OCI-LY3 (cell line): ENCODE data around the gene ACYP2.
"Not testable (repeated sequence)": the region's sequence is repeated elsewhere in the genome, so short reads cannot be mapped to it uniquely, and the experiment has no call there.

Source experiments
- H2AFZ ChIP-seq: fragments of 200-600, 300-600 bp; shearing (Covaris generic); 2 replicates; pipeline ENCODE4 v1.6.0; 2014; ENCODE audit warnings: antibody characterized with exemption, low read depth, low read length
- H3K27ac ChIP-seq: fragments of 200-600, 300-600 bp; sonication (generic); 2 replicates; pipeline ENCODE4 v1.5.1; 2014; ENCODE audit warnings: mild to moderate bottlenecking, low read length, moderate library complexity, mixed read lengths
- H3K27me3 ChIP-seq: fragments of 200-600, 300-600 bp; sonication (generic); 2 replicates; pipeline ENCODE4 v1.6.1; 2014; ENCODE audit warnings: low read depth, low read length, mixed read lengths
- H3K36me3 ChIP-seq: fragments of 200-600, 300-600 bp; sonication (generic); replicated peaks from 2 replicates; pipeline ENCODE3; 2014; ENCODE audit warnings: low read depth, low read length, mixed read lengths
- H3K4me1 ChIP-seq: fragments of 300-600, 200-600 bp; sonication (generic); 2 replicates; pipeline ENCODE4 v1.6.1; 2014; ENCODE audit warnings: low read length, mixed read lengths
- H3K4me2 ChIP-seq: fragments of 200-600, 300-600 bp; sonication (generic); 2 replicates; pipeline ENCODE4 v1.6.1; 2014; ENCODE audit warnings: low read length, mixed read lengths
- H3K4me3 ChIP-seq: fragments of 300-600, 200-600 bp; sonication (generic); 2 replicates; pipeline ENCODE4 v1.5.1; 2014; ENCODE audit warnings: antibody characterized with exemption, mild to moderate bottlenecking, low read length, moderate library complexity
- H3K79me2 ChIP-seq: fragments of 300-600, 200-600 bp; shearing (Covaris generic); 2 replicates; pipeline ENCODE4 v1.6.1; 2014; ENCODE audit warnings: mild to moderate bottlenecking, low read length, mixed read lengths
- H3K9ac ChIP-seq: fragments of 300-600, 200-600 bp; shearing (Covaris generic); 2 replicates; pipeline ENCODE4 v1.6.0; 2014; ENCODE audit warnings: mild to moderate bottlenecking, low read length, moderate library complexity
- H3K9me3 ChIP-seq: fragments of 200-600, 300-600 bp; shearing (Covaris generic); 2 replicates; pipeline ENCODE4 v1.6.1; 2014; ENCODE audit warnings: low read length, mixed read lengths; ENCODE audit not compliant: insufficient read depth
- H4K20me1 ChIP-seq: fragments of 200-600, 300-600 bp; sonication (generic); 2 replicates; pipeline ENCODE4 v1.6.1; 2016; ENCODE audit warnings: low read length, mixed read lengths; ENCODE audit not compliant: insufficient read depth
- EZH2phosphoT487 ChIP-seq: fragments of 200-600 bp; shearing (Covaris generic); IDR thresholded peaks from 2 replicates; pipeline ENCODE4 v1.6.1; 2018; ENCODE audit warnings: antibody characterized with exemption, mixed run types, low read depth
- TF ChIP-seq, protein P1 (sequence below): fragments of 200-600, 300-600 bp; sonication (generic); IDR thresholded peaks from 2 replicates; pipeline ENCODE4 v1.5.1; 2014; ENCODE audit warnings: antibody characterized with exemption, low read length, low read depth

Gene ACYP2

GRCh38 chr2:54115284-54116137 lies at the start of gene ACYP2:
ACYP2 (plus strand) TSS chr2:54115615.
- peaks cover 10% of the 10 kb centered on the region; the same call in 1 of the 2 replicates for H3K9me3 ChIP-seq
- H3K4me2 ChIP-seq: peak within 1 kb of the TSS; percentile 76
- H3K4me1 ChIP-seq: peaks cover 5% of the 10 kb centered on the region
- TF ChIP-seq, protein P1, sequence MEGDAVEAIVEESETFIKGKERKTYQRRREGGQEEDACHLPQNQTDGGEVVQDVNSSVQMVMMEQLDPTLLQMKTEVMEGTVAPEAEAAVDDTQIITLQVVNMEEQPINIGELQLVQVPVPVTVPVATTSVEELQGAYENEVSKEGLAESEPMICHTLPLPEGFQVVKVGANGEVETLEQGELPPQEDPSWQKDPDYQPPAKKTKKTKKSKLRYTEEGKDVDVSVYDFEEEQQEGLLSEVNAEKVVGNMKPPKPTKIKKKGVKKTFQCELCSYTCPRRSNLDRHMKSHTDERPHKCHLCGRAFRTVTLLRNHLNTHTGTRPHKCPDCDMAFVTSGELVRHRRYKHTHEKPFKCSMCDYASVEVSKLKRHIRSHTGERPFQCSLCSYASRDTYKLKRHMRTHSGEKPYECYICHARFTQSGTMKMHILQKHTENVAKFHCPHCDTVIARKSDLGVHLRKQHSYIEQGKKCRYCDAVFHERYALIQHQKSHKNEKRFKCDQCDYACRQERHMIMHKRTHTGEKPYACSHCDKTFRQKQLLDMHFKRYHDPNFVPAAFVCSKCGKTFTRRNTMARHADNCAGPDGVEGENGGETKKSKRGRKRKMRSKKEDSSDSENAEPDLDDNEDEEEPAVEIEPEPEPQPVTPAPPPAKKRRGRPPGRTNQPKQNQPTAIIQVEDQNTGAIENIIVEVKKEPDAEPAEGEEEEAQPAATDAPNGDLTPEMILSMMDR: no peak
- TF ChIP-seq EZH2phosphoT487: no peak
- H4K20me1 ChIP-seq: no peaks in the 10 kb centered on the region
- peaks cover 6% of the 10 kb centered on the region for H3K36me3 ChIP-seq
- H3K4me3 ChIP-seq: peak within 1 kb of the TSS; percentile 90
- peak within 1 kb of the TSS; percentile 89 for H3K27ac ChIP-seq
- H3K79me2 ChIP-seq: peaks cover 6% of the 10 kb centered on the region; the same call in 1 of the 2 replicates
- H3K27me3 ChIP-seq: no peaks in the 10 kb centered on the region
- H2AFZ ChIP-seq: peak within 1 kb of the TSS; percentile 90
- peak within 1 kb of the TSS; percentile 98 for H3K9ac ChIP-seq

DNA sequence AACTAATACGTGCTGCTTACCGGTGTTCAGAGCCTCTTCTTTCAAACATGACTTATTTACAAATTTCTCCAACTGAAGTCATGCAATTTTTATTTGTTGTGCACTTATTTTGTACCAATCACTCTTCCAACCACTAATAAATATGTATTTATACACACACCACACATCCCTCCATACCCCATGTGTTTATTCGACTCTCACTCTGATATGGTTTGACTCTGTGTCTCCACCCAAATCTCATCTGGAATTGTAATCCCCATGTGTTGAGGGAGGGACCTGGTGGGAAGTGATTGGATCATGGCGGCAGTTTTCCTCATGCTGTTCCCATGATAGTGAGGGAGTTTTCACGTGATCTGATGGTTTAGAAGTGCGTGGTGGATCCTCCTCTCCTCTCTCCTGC lies 49.5 kb upstream of the ACYP2 start:
- no peak overlapping the region for H2AFZ ChIP-seq
- H3K79me2 ChIP-seq: no peaks in the 10 kb centered on the region
- no peaks in the 10 kb centered on the region for H3K27me3 ChIP-seq
- no peak overlapping the region for H3K27ac ChIP-seq
- H3K9me3 ChIP-seq: no peaks in the 10 kb centered on the region
- H3K4me1 ChIP-seq: peaks cover 4% of the 10 kb centered on the region
- H3K4me3 ChIP-seq: no peak overlapping the region
- H3K9ac ChIP-seq: no peak overlapping the region
- H4K20me1 ChIP-seq: no peaks in the 10 kb centered on the region
- no peak for TF ChIP-seq EZH2phosphoT487
- TF ChIP-seq, protein P1: no peak
- peaks cover 2% of the 10 kb centered on the region for H3K36me3 ChIP-seq
- no peak overlapping the region for H3K4me2 ChIP-seq

DNA sequence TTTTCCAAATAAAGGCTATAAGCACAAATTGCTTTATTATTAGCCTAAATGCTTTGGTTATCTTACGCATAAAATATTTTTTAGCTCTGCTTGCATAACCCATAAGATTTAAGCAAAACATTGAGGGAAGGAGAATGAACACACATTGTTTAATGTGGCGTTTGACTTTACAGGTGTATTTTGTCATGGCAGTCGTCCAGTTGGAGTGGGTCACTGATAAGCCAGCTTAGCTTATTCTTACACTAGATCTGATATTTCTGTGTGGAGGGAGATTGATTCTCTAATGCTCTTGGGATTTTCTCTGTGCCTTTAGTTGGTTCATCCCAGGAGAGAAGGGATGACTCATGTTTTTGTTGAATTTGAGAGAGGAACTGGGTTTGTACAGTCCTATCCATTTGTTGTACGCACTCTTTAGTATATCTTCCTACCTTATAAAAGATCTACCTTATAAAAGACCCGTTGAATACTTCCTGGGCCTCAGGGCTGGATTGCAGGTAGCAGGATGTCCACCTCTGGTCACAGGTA lies 47.5 kb upstream of the ACYP2 start:
- H3K79me2 ChIP-seq: no peaks in the 10 kb centered on the region
- no peaks in the 10 kb centered on the region for H3K9me3 ChIP-seq
- no peaks in the 10 kb centered on the region for H3K27me3 ChIP-seq
- no peak overlapping the region for H3K4me2 ChIP-seq
- H2AFZ ChIP-seq: no peak overlapping the region
- no peak overlapping the region for H3K27ac ChIP-seq
- no peak overlapping the region for H3K4me3 ChIP-seq
- TF ChIP-seq EZH2phosphoT487: no peak
- TF ChIP-seq, protein P1: no peak
- no peaks in the 10 kb centered on the region for H4K20me1 ChIP-seq
- H3K9ac ChIP-seq: no peak overlapping the region
- H3K36me3 ChIP-seq: no peaks in the 10 kb centered on the region
- H3K4me1 ChIP-seq: no peaks in the 10 kb centered on the region

- not testable (repeated sequence) for H3K79me2 ChIP-seq, H3K4me2 ChIP-seq, H3K4me3 ChIP-seq, H4K20me1 ChIP-seq, H3K27ac ChIP-seq, H3K4me1 ChIP-seq, H3K27me3 ChIP-seq, H2AFZ ChIP-seq, H3K9ac ChIP-seq, H3K36me3 ChIP-seq, H3K9me3 ChIP-seq
Observed at GRCh38 chr2:54072483-54072882, 42.9 kb upstream of the ACYP2 start.
